SU-DHL-6 (cell line): ENCODE results near the gene BATF2.

Experiments
- CTCF ChIP-seq: fragments of 200-600 bp; sonication (generic); IDR thresholded peaks from one replicate; pipeline ENCODE4 v1.5.1; 2017; ENCODE audit warnings: antibody characterized with exemption, mild to moderate bottlenecking, low read length, moderate library complexity; ENCODE audit not compliant: insufficient read depth, poor library complexity, severe bottlenecking
- EZH2phosphoT487 ChIP-seq: fragments of 200-600 bp; sonication (generic), shearing (Covaris generic); conservative IDR thresholded peaks from 2 replicates; pipeline ENCODE4 v1.6.1; 2018; ENCODE audit warnings: mild to moderate bottlenecking, antibody characterized with exemption, low read length, moderate library complexity, mixed read lengths

- TF ChIP-seq CTCF (no peak), EZH2phosphoT487 (no peak)
These were observed 46.1 kb upstream of the BATF2 start for GRCh38 chr11:65042891-65043290.
